Activated naive CD4-positive, alpha-beta T cell treated with anti-CD3 and anti-CD28 coated beads for 36 hours (primary cell): ENCODE results near the gene NT5C. TPM values are rescaled to one million over a fixed set of nuclear protein-coding genes. Genes with fewer than 3 reads are reported as not detected.
"Not testable (repeated sequence)": the region's sequence is repeated elsewhere in the genome, so short reads cannot be mapped to it uniquely, and the experiment has no call there.

Experiments
- CTCF ChIA-PET: fragments of 350-600 bp; sonication (Branson Sonifier 250); formaldehyde crosslinking; loops from one replicate; lab custom pipeline; 2021; ENCODE audit warnings: antibody characterized with exemption; lab: Charles Lee
- DNase-seq: peaks from one replicate; pipeline ENCODE4 v3.0.0-alpha.2; 2020
- H3K27ac Mint-ChIP-seq: one replicate; pipeline ENCODE4 v1.8.0; 2021; ENCODE audit warnings: mild to moderate bottlenecking, mixed read lengths
- H3K27me3 Mint-ChIP-seq: one replicate; pipeline ENCODE4 v1.8.0; 2021; ENCODE audit warnings: low read depth, mixed read lengths
- H3K36me3 Mint-ChIP-seq: one replicate; pipeline ENCODE4 v1.8.0; 2021; ENCODE audit warnings: low read depth, mixed read lengths
- H3K4me1 Mint-ChIP-seq: one replicate; pipeline ENCODE4 v1.8.0; 2021; ENCODE audit warnings: low read depth, mixed read lengths
- H3K4me3 Mint-ChIP-seq: one replicate; pipeline ENCODE4 v1.8.0; 2021; ENCODE audit warnings: mild to moderate bottlenecking, moderate library complexity, mixed read lengths
- H3K9me3 Mint-ChIP-seq: one replicate; pipeline ENCODE4 v1.8.0; 2021; ENCODE audit warnings: mixed read lengths
- intact Hi-C: fragments of 100-400 bp; cut with micrococcal nuclease; formaldehyde crosslinking; loops from one replicate; pipeline ENCODE4 v1.15.1; 2023
- total RNA-seq, 2 experiments: library from RNA; stranded (reverse); gene quantifications; one replicate each; pipeline ENCODE4 v1.2.3, GENCODE V29; 2021

NT5C gene
- total RNA-seq, 2 experiments from 2014 or later: 49.7 to 55.2 TPM

GRCh38 chr17:75129576-75129975, 2.0 kb downstream of the NT5C start:
- Mint-ChIP-seq H3K27ac (no peak overlapping the region), H3K4me3 (peak overlapping the region; percentile 36), H3K27me3 (no peaks in the 10 kb centered on the region), H3K4me1 (peaks cover 31% of the 10 kb centered on the region), H3K9me3 (no peaks in the 10 kb centered on the region), H3K36me3 (peaks cover 6% of the 10 kb centered on the region)
- no peak for DNase-seq
- CTCF ChIA-PET: interaction anchor here (0.8 to 14.5 kb wide), 6 partner anchors 13 to 71 kb away, joined by 3 to 195 read pairs (median 6); no protein-coding TSS in a partner anchor
- intact Hi-C loops: no loop called here

GRCh38 chr17:75128694-75129505, 2.6 kb downstream of the NT5C start:
- Mint-ChIP-seq H3K27me3 (no peaks in the 10 kb centered on the region), H3K9me3 (no peaks in the 10 kb centered on the region), H3K27ac (no peak overlapping the region), H3K36me3 (peaks cover 6% of the 10 kb centered on the region), H3K4me3 (no peak overlapping the region), H3K4me1 (peaks cover 38% of the 10 kb centered on the region)
- CTCF ChIA-PET: interaction anchor here (14.5 kb wide), 1 partner anchor 13 kb away, joined by 195 read pairs; no protein-coding TSS in a partner anchor
- no peak for DNase-seq
- intact Hi-C loops: no loop called here

- H3K27me3 Mint-ChIP-seq, H3K4me3 Mint-ChIP-seq, DNase-seq, intact Hi-C loops, H3K27ac Mint-ChIP-seq, H3K9me3 Mint-ChIP-seq, H3K36me3 Mint-ChIP-seq: not testable (repeated sequence)
- CTCF ChIA-PET: interaction anchor here (14.5 kb wide), 1 partner anchor 12 kb away, joined by 195 read pairs; no protein-coding TSS in a partner anchor
- H3K4me1 Mint-ChIP-seq: peaks cover 40% of the 10 kb centered on the region
These were observed 3.6 kb downstream of the NT5C start for GRCh38 chr17:75127936-75128335.

GRCh38 chr17:75126954-75127353, 4.6 kb downstream of the NT5C start:
- Mint-ChIP-seq H3K4me3 (no peak overlapping the region), H3K4me1 (peaks cover 34% of the 10 kb centered on the region), H3K27ac (no peak overlapping the region), H3K36me3 (peaks cover 6% of the 10 kb centered on the region), H3K9me3 (no peaks in the 10 kb centered on the region), H3K27me3 (no peaks in the 10 kb centered on the region)
- CTCF ChIA-PET: interaction anchor here (0.7 to 14.5 kb wide), 2 partner anchors 11 to 30 kb away, joined by 4 to 195 read pairs; no protein-coding TSS in a partner anchor
- intact Hi-C loops: no loop called here
- no peak for DNase-seq

DNA sequence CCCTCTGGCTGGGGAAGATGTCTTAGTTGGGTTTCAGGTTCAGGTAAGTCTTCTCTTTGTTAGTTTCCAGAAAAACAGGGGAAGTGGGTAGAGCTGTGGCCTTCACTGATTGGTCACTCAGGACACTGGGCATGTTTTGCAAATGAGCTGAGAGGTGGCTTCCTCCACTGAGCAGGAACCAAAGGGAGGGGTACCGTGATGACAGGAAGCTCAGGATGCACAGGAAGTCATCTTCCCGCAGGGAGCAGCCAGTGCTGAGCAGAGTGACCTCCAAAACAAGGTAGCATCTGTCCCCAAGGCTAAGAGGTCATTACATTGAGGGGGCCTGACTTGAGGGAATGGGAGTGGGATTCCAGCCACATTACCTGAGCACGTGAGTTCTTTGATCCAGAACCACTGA, 5.6 kb downstream of the NT5C start:
- CTCF ChIA-PET: interaction anchor here (14.5 kb wide), 1 partner anchor 10 kb away, joined by 195 read pairs; no protein-coding TSS in a partner anchor
- Mint-ChIP-seq H3K27ac (peak overlapping the region; percentile 58), H3K27me3 (no peaks in the 10 kb centered on the region), H3K9me3 (no peaks in the 10 kb centered on the region), H3K36me3 (peaks cover 6% of the 10 kb centered on the region), H3K4me1 (peaks cover 32% of the 10 kb centered on the region), H3K4me3 (no peak overlapping the region)
- no peak for DNase-seq
- intact Hi-C loops: no loop called here

DNA sequence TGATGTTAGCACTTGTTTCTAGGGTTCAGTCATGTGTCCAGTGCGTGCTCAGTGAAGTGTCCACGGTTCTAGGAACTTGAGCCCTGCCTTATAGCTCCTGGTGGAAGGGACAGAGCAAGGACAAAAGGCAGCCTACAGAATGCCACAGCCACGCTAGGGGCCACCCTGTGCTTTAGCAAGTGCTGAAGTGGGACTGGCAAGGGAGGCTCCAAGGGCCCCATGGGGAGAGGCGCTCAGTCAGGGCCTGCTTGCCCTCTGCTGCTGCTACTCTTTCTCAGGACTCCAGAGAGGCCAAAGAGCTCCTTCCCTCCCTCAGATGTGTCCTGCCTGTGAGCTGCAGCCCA, 6.8 kb downstream of the NT5C start:
- CTCF ChIA-PET: interaction anchor here (1.8 to 14.5 kb wide), 2 partner anchors 8 to 9 kb away, joined by 4 to 195 read pairs; no protein-coding TSS in a partner anchor
- intact Hi-C loops: loop anchor here (1.0 kb wide), 1 partner anchor 10 kb away; no protein-coding TSS in a partner anchor

DNA sequence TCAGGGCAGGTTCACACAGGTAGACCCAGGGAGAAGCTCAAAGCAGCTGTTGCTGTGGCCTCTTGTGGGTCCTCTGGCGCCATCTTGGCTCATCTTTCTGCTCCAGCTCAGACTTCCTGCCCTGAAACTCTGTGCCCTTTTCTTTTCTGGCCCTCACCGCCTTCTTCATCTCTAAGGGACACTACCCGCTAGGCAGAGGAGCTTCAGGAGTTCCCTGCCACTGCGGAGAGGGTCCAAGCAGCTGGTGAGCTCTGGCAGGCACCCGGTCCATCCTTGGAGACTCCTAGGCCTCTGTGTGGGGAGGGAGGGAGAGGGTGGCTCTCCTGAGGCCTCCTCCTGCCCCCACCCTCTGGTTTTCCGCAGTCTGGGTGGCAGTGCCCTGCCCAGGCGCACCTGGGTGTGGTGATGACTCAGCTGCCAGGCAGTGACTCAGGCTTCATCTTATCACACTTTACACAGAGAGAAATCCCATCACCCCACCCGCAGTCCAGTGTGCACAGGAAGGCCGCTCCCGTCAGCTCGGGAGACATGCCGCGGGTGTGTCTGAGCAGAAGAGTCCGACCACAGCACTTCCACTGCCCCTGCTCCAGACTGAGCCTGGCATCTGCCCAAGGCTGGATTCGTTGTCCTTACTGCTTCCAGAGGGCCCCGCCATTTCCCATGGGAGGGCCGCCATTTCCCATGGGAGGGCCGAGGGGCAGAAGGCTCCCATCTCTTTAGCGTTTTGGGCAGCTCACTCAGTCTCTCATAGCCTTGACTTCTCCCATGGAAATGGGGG, 7.3 kb downstream of the NT5C start:
- CTCF ChIA-PET: interaction anchor here (0.7 to 14.5 kb wide), 5 partner anchors 8 to 134 kb away, joined by 3 to 195 read pairs (median 4); no protein-coding TSS in a partner anchor
- intact Hi-C loops: loop anchor here (1.0 kb wide), 1 partner anchor 10 kb away; no protein-coding TSS in a partner anchor
- H3K4me3 Mint-ChIP-seq: peak overlapping the region; percentile 32

More for the DNA sequence above, 6.8 kb downstream of the NT5C start:
- H3K4me1 Mint-ChIP-seq: peaks cover 27% of the 10 kb centered on the region
- no peak overlapping the region for H3K4me3 Mint-ChIP-seq
- no peaks in the 10 kb centered on the region for H3K9me3 Mint-ChIP-seq
- peaks cover 5% of the 10 kb centered on the region for H3K36me3 Mint-ChIP-seq
- peak overlapping the region; percentile 46 for H3K27ac Mint-ChIP-seq
- H3K27me3 Mint-ChIP-seq: no peaks in the 10 kb centered on the region
- no peak for DNase-seq

DNA sequence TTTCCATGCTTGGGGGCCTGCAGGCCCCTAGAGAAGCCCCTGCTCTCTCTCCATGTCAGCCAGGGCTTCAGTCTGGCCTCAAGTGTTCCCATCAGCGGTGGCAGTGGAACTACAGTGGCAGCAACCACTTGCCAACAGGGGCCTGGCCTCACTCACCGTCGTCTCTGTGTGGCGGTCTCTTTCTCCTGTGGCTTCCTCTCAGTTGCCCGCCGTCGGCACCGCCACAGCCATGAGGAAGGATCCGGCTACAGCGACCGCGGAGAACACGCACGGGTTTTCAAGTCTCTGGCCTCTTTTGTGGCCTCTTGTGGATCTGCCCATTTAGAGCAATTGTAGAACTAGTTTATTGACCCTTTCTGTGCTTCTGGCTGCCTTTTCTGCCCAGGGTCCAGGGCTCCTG, 13.2 kb downstream of the NT5C start:
- no peak overlapping the region for H3K4me3 Mint-ChIP-seq
- CTCF ChIA-PET: interaction anchor here (0.6 to 11.9 kb wide), 3 partner anchors 10 to 106 kb away, joined by 3 to 195 read pairs (median 179); partner anchors contain the start of genes NT5C and NUP85
- intact Hi-C loops: loop anchor here (10.0 kb wide), 1 partner anchor 286 kb away; the partner anchor contains the start of gene GRB2
- H3K9me3 Mint-ChIP-seq: no peaks in the 10 kb centered on the region
- peaks cover 5% of the 10 kb centered on the region for H3K36me3 Mint-ChIP-seq
- H3K27me3 Mint-ChIP-seq: no peaks in the 10 kb centered on the region
- no peak overlapping the region for H3K27ac Mint-ChIP-seq
- peaks cover 17% of the 10 kb centered on the region for H3K4me1 Mint-ChIP-seq
- no peak for DNase-seq

More for the DNA sequence above, 7.3 kb downstream of the NT5C start:
- DNase-seq: peak; percentile 85
- Mint-ChIP-seq H3K27ac (peak overlapping the region; percentile 84), H3K27me3 (no peaks in the 10 kb centered on the region), H3K4me1 (peaks cover 24% of the 10 kb centered on the region), H3K9me3 (no peaks in the 10 kb centered on the region), H3K36me3 (peaks cover 2% of the 10 kb centered on the region)

DNA sequence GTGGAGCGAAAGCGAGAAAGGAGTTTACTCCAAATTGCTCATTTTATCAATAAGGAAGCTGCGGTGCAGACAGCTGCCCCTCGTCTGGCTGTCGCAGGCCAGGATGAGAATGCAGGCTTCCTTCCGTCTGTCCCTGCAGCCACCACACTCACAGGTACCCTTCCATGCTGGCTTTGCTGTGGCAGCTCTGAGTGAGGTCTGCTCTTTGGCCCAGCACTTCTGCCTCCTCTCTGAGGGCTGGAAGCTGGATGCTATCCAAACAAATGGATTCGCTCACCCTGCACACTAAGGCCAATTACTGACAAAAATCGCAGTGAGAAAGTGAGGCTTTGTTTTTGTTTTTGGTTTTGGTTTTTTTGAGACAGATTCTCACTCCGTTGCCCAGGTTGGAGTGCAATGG, 14.8 kb downstream of the NT5C start:
- DNase-seq: no peak
- CTCF ChIA-PET: interaction anchor here (0.5 to 11.9 kb wide), 6 partner anchors 11 to 86 kb away, joined by 3 to 195 read pairs (median 4); partner anchors contain the start of genes NT5C and NUP85
- Mint-ChIP-seq H3K36me3 (peaks cover 5% of the 10 kb centered on the region), H3K9me3 (no peaks in the 10 kb centered on the region), H3K4me3 (no peak overlapping the region), H3K4me1 (peaks cover 22% of the 10 kb centered on the region), H3K27me3 (no peaks in the 10 kb centered on the region), H3K27ac (no peak overlapping the region)
- intact Hi-C loops: loop anchor here (10.0 kb wide), 1 partner anchor 288 kb away; the partner anchor contains the start of gene GRB2

DNA sequence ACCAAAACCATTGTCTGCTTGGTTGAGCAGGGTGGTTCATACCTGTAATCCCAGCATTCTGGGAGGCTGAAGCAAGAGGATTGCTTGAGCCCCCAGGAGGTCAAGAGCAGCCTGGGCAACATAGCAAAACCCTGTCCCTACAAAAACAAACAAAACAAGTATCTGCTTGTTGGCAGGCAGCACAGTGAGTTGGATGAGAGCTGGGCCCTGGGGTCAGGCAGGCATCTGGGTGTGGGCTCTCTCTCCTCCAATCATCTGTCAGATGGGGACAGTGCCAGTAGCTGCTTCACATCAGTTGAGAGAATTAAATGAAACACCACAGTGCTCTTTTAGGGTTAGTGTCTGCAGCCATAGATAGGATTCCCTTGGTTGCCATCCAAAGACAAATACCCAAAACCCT, 16.0 kb downstream of the NT5C start:
- CTCF ChIA-PET: interaction anchor here (0.7 to 11.9 kb wide), 9 partner anchors 13 to 148 kb away, joined by 3 to 195 read pairs (median 7); partner anchors contain the start of genes GGA3, MRPL58, MRPS7 and NT5C
- intact Hi-C loops: loop anchor here (10.0 kb wide), 1 partner anchor 289 kb away; the partner anchor contains the start of gene GRB2
- DNase-seq: no peak
- Mint-ChIP-seq H3K36me3 (peaks cover 5% of the 10 kb centered on the region), H3K27ac (no peak overlapping the region), H3K9me3 (no peaks in the 10 kb centered on the region), H3K4me1 (peaks cover 29% of the 10 kb centered on the region), H3K4me3 (no peak overlapping the region), H3K27me3 (no peaks in the 10 kb centered on the region)

- Mint-ChIP-seq H3K27me3 (no peaks in the 10 kb centered on the region), H3K9me3 (no peaks in the 10 kb centered on the region), H3K4me3 (peak overlapping the region; percentile 76), H3K27ac (peak overlapping the region; percentile 84), H3K36me3 (peaks cover 5% of the 10 kb centered on the region), H3K4me1 (peaks cover 32% of the 10 kb centered on the region)
- CTCF ChIA-PET: interaction anchor here (0.5 to 11.9 kb wide), 50 partner anchors 10 to 292 kb away, joined by 3 to 195 read pairs (median 5); partner anchors contain the start of genes GGA3, JPT1, MIF4GD and MRPL58
- intact Hi-C loops: loop anchor here (1.0 to 10.0 kb wide), 9 partner anchors 10 to 290 kb away; partner anchors contain the start of genes GGA3, GRB2, JPT1 and MRPS7
- DNase-seq: peak; percentile 52
These were observed 16.8 kb downstream of the NT5C start for GRCh38 chr17:75114552-75115314.
